Measurements from ENCODE around the gene ALOX5.
"Not testable (repeated sequence)": the region's sequence is repeated elsewhere in the genome, so short reads cannot be mapped to it uniquely, and the experiment has no call there.

Gene ALOX5

DNA sequence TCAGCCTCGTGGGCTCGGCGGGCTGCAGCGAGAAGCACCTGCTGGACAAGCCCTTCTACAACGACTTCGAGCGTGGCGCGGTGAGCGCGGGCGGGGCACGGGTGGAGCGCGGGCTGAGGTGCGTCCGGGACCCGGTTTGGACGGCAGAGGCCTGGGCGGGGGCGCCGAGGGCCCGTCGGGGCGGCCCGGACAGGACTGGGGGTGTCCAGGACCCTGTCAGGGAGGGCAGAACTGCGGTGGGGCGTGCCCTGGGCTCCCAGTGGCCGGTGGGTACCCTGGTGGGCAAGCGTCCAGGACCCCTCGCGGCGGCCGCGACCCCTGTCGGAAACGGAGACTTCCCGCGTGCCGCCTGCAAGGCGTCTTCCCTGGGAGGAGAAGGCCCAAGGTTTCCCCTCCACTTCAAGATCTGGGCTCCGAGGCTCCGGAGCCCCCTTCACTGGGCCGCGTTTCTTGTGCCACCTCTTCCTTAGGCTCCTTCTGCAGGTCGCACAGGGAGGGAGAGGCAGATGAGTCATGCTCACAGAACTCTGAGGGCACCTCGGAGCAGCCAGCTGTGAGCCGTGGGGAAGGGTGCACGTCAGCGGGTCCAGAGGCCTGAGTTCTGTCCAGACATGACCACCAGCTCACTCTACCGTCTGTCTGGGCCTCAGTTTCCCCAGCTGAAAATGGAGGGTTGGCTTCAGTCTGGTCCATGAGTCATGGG lies 485 bp downstream of the ALOX5 start:
- DNase-seq, result no peak

DNA sequence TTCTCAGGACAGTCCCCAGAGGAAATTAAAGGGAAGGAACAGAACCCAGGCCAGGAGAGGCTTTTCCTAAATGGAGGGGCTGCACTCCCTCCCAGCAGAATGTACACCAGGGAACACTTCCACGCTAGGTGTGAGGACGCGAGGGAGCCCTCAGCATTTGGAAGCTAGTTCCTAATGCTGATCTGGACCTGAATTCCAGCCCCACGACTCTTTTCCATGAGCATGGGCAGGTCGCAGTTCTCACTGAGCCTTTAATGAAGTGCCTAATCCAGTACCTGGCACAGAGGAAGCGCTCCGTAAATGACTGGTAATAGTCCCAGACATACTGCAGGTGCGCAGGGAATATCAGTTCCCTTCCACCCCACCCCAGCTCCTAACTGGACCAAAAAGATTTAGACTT lies 1.1 kb downstream of the ALOX5 start:
- no peak for DNase-seq

GRCh38 chr10:45375716-45376231 lies 1.8 kb downstream of the ALOX5 start:
- no peak for DNase-seq

GRCh38 chr10:45376371-45376801 lies 2.4 kb downstream of the ALOX5 start:
- DNase-seq, result no peak

- no peak for DNase-seq
Observed at GRCh38 chr10:45377321-45377720, 3.3 kb downstream of the ALOX5 start.

GRCh38 chr10:45377858-45378257 lies 3.8 kb downstream of the ALOX5 start:
- DNase-seq, result no peak

DNA sequence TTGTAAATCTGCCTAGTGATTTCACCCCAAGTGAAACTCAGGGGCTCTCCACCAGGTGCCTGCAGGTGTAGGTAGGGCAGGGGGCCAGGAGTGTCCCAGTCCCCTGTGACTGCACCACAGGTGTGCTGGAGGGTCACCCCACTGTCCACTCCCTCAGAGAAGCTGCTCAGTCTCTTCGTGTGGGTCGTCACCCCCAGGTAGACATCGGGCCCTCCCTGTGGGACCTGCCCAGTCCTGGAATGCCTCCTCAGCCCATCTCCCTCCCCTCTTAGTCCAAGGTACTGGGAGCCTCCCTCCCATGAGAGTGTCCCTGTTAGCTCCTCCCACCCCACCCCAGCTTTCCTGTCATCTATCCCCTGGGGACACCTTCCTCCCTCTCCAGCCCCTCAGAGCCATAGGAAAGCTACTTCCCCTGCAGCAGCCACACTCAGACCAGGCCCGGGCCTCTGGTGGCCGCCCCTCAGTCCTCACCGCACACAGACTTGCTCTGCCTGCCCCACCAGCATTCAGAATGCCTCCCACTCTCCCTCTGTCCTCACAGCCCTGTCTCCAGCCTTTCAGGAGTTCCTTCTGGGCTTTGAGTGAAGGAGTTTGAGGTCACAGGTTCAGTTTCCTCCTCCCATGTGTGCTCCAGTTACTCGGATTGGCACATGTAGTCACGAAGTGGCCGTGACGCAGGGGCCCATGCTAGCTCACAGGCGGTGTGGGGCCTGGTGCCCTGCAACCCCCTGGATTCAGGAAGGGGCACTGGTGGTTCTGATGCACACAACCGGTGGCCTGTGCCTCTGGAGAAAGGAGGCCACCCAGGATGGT lies 5.1 kb downstream of the ALOX5 start:
- no peak for DNase-seq

GRCh38 chr10:45379891-45380540 lies 6.0 kb downstream of the ALOX5 start:
- DNase-seq, result no peak

DNA sequence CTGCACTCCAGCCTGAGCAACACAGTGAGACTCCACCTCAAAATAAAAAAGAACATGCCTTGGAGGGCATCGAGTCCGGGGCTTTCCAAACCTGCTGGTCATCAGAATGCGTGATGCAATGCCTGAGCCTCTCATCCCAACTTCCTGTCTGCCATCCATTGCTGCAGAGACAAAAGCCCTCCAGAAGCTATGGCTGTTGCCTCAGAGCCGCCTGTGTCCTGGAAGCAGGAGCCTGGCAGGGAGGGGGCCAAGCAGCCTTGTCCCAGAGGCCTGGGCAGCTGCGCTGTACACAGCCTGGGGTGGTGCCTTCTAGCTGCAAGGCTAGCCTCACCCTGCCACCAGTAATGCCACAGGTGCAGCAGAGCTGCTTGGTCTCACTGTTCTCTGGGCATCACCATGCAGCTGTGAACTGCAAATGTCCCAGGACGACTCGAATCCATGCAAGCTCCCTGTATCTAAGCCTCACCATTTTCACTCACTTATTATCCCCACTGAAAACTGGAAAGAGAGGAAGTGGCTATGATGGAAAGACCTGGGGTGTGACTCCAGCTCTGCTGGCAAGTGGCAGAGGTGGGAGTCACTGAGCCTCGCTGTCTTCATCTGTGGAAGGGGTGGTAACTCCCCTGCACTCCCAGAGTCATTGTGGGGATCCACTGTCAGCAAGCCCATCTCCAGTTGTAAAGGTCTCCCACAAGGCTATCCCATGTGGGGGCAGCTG lies 7.0 kb downstream of the ALOX5 start:
- DNase-seq, result no peak

- no peak for DNase-seq
Observed at GRCh38 chr10:45382591-45382990, 8.6 kb downstream of the ALOX5 start.

GRCh38 chr10:45383682-45384330 lies 9.8 kb downstream of the ALOX5 start:
- no peak for DNase-seq

DNA sequence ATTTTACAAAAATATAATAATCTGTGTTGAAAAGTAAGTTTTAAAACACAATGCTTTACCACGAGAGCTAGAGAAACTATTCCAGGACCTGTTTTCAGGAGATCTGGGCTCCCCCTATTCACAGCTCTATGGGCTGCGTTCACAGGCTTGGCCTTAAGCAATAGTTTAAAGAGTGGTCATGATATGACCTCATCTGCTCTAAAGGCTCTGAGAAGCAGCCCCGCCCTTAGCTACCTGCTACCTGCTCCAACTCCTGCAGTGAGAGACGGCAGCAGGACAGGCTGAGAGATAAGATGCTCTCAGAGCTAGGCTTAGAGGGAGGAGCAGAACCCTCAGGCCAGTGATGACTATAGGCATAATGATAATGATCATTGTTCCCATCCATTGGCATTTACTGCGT lies 12.6 kb downstream of the ALOX5 start:
- DNase-seq, result no peak

DNA sequence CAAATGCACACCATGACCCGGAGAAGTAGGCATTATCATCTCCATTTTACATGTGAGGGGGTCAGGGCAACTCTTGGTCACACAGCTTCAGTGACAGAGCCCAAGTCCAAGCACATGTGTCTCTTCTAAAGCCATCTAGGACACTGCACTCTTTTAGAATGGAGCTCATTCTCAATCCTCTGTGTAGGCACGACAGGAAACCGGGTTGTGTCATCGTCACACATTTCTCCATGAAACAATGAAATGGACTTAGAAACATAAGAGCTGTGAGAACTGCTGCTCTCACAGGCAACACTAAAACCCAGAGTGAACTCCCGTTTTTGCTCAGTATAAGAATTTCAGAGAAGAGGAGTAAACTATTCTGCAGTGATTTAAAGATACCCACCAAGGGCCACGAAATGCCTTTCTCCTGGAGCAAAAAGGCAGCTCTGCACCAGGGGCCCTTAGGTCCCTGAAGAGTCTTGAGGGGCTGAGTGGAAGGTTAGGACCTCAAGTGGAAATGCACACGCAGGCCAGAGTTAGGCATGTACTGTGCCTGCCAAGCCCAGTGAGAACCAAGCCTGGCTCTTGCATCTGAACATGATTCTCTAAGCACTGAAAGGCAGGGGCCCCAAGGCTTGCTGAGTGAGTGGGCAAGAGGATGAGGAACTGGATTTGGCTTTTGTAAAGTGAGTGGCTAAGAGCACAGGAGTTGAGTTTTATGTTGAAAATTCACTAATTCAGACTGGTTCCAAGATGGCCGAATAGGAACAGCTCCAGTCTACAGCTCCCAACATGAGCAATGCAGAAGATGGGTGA lies 13.3 kb downstream of the ALOX5 start:
- DNase-seq, result no peak

- DNase-seq, result not testable (repeated sequence)
Observed at GRCh38 chr10:45389671-45390070, 15.7 kb downstream of the ALOX5 start.

GRCh38 chr10:45391636-45392035 lies 17.6 kb downstream of the ALOX5 start:
- DNase-seq, result not testable (repeated sequence)

DNA sequence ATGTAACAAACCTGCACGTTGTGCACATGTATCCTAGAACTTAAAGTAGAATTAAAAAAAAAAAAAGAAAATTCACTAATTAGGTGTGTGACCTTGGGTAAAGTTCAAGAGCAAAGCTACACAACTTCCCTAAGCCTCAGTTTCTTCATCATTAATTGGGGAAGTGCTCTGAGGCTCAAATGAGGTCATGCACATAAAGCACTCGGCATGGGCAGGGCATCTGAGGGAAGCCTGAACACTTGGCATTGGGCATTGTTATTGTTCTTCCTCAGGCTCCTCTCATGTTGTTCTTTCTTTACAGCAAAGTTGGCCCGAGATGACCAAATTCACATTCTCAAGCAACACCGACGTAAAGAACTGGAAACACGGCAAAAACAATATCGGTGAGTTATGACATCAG lies 21.5 kb downstream of the ALOX5 start:
- DNase-seq, result no peak

DNA sequence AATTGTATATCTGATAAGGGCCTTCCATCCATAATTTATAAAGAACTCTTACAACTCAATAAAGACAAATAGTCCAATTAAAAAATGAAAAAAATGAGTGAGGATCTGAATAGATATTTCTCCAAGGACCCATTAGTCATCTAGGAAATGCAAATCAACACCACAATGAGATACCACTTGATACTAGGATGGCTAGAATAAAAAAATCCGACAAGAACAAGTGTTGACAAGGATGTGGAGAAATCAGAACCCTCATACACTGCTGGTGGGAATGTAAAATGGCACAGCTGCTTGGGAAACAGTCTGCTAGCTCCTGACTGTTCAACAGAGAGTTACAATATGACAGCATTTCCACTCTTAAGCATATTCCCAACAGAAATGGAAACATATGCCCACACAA lies 24.6 kb downstream of the ALOX5 start:
- DNase-seq, result no peak

DNA sequence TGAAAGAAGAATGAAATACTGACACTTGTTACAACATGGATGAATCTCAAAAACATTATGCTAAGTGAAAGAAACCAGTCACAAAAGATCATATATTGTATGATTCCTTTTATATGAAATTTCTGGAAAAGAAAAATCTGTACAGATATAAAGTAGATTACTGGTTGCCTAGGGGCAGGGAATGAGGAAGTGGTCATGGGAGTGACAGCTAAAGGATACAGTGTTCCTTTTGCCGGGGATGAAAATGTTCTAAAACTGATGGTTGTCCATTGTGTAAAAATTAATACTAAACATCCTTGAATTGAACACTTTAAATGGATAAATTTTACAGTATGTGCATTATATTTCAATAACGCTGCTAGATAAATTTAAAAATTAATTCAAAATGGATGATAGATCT lies 25.1 kb downstream of the ALOX5 start:
- no peak for DNase-seq

DNA sequence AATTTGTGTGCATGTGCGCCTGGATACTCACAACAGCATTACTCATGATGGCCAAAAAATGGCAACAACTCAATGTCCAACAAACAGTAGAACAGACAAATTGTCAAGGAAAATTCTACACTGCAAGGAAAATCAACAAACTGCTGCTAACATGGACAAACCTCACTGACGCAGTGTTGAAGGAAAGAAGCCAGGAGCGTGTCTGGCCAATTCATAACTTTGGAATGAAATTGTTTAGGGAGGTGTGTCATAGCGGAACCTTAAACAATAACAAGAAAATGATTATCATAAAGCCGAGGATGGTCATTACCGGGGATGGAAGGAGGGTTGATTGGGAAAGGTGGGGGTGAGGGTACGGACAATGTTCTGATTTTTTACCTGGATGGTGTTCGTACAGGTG lies 29.1 kb downstream of the ALOX5 start:
- no peak for DNase-seq

GRCh38 chr10:45404087-45404769 lies 30.2 kb downstream of the ALOX5 start:
- DNase-seq, result no peak

GRCh38 chr10:45404770-45405120 lies 30.7 kb downstream of the ALOX5 start:
- DNase-seq, result no peak
